Fibroblast of lung (primary cell): Measurements from ENCODE around the gene SNAI3. TPM values are rescaled to one million over a fixed set of nuclear protein-coding genes. Genes with fewer than 3 reads are reported as not detected.

Experiments used
- DNase-seq, 2 donors: peaks; one replicate each; pipeline versions ENCODE4 v3.0.0 to v3.0.0-alpha.2; 2010; ENCODE audit warnings: low read depth in 2 of 2
- H2AFZ ChIP-seq: 2 replicates; pipeline ENCODE4 v1.5.1; 2012; ENCODE audit warnings: low read length, control low read depth, inconsistent platforms
- H3K27ac ChIP-seq: 2 replicates; pipeline ENCODE4 v1.5.1; 2011; ENCODE audit warnings: low read length, control low read depth; ENCODE audit not compliant: insufficient read depth
- H3K27me3 ChIP-seq: 2 replicates; pipeline ENCODE4 v1.5.1; 2011; ENCODE audit warnings: mild to moderate bottlenecking, low read length; ENCODE audit not compliant: control insufficient read depth, insufficient read depth
- H3K36me3 ChIP-seq: 2 replicates; pipeline ENCODE4 v1.5.1; 2011; ENCODE audit warnings: low read length; ENCODE audit not compliant: control insufficient read depth, insufficient read depth
- H3K4me1 ChIP-seq: 2 replicates; pipeline ENCODE4 v1.5.1; 2011; ENCODE audit warnings: low read length; ENCODE audit not compliant: control insufficient read depth, insufficient read depth; ENCODE audit errors: extremely low read depth
- H3K4me2 ChIP-seq: 2 replicates; pipeline ENCODE4 v1.5.1; 2011; ENCODE audit warnings: low read length, control low read depth; ENCODE audit not compliant: insufficient read depth; ENCODE audit errors: extremely low read depth
- H3K4me3 ChIP-seq, 4 experiments: fragments of 200-600 bp in 1 of 4; sonication (generic) in 1 of 4; replicated peaks in 1 of 4; 2 replicates each; pipeline ENCODE4 v1.5.1; 2011 to 2016; ENCODE audit warnings: low read length in 4 of 4, low read depth in 3 of 4, mild to moderate bottlenecking in 3 of 4, control low read depth in 2 of 4, inconsistent platforms in 1 of 4, mixed read lengths in 1 of 4; ENCODE audit not compliant: insufficient read depth in 1 of 4; ENCODE audit errors: control extremely low read depth in 1 of 4
- H3K79me2 ChIP-seq: 2 replicates; pipeline ENCODE4 v1.5.1; 2012; ENCODE audit warnings: mild to moderate bottlenecking, low read length, inconsistent platforms; ENCODE audit not compliant: control insufficient read depth, insufficient read depth
- H3K9ac ChIP-seq: 2 replicates; pipeline ENCODE4 v1.5.1; 2011; ENCODE audit warnings: mild to moderate bottlenecking, low read length, control low read depth; ENCODE audit not compliant: insufficient read depth
- H3K9me3 ChIP-seq: 2 replicates; pipeline ENCODE4 v1.5.1; 2012; ENCODE audit warnings: low read depth, low read length; ENCODE audit not compliant: control insufficient read depth, insufficient read depth
- H4K20me1 ChIP-seq: 2 replicates; pipeline ENCODE4 v1.5.1; 2011; ENCODE audit warnings: low read length; ENCODE audit not compliant: control insufficient read depth, insufficient read depth; ENCODE audit errors: extremely low read depth
- CTCF ChIP-seq, 2 donors: IDR thresholded peaks in 1 of 2; conservative IDR thresholded peaks in 1 of 2; 1 replicate in 1 of 2; 2 replicates in 1 of 2; pipeline ENCODE4 v1.5.1; 2011 to 2012; ENCODE audit warnings: low read length in 2 of 2, control low read depth in 1 of 2, inconsistent platforms in 1 of 2, low read depth in 1 of 2, mild to moderate bottlenecking in 1 of 2
- EZH2 ChIP-seq: IDR thresholded peaks from 2 replicates; pipeline ENCODE4 v1.5.1; 2012; ENCODE audit warnings: low read length, control low read depth, mild to moderate bottlenecking; ENCODE audit errors: missing control alignments
- polyA plus RNA-seq, 2 donors: library from polyadenylated mRNA; depleted of rRNA in 1 of 2; stranded (reverse) in 1 of 2; unstranded in 1 of 2; fragments of >200 nt; gene quantifications; 2 replicates each; pipeline ENCODE4 v1.2.1, GENCODE V29; 2011 to 2012; ENCODE audit warnings: missing spikeins in 1 of 2
- total RNA-seq: library from RNA; depleted of rRNA; stranded (reverse); fragments of >200 nt; gene quantifications from 2 replicates; pipeline ENCODE4 v1.2.1, GENCODE V29; 2014

Gene SNAI3
- total and polyA plus RNA-seq, 2 donors (not counting 1 experiment from before 2014, with no cell fraction given) = 0.17 TPM; not detected in 1

GRCh38 chr16:88677721-88678120, 8.6 kb downstream of the SNAI3 start:
- no peak for DNase-seq
- H3K4me1 ChIP-seq = no peaks in the 10 kb centered on the region
- no peak overlapping the region for H3K4me2 ChIP-seq
- no peaks in the 10 kb centered on the region for H3K79me2 ChIP-seq
- TF ChIP-seq EZH2 (no peak), CTCF (conservative IDR thresholded peaks at IDR 0.05 in 1 of 2, IDR thresholded peaks at IDR 0.05 in 1 of 2; ENCODE audit: low read depth in 1 of 2, low read length in 2 of 2) (no peak)
- no peaks in the 10 kb centered on the region for H4K20me1 ChIP-seq
- peaks cover 4% of the 10 kb centered on the region for H3K27me3 ChIP-seq
- no peaks in the 10 kb centered on the region for H3K36me3 ChIP-seq
- no peak overlapping the region for H3K9ac ChIP-seq
- no peak overlapping the region for H3K4me3 ChIP-seq
- no peak overlapping the region for H3K27ac ChIP-seq
- no peaks in the 10 kb centered on the region for H3K9me3 ChIP-seq
- no peak overlapping the region for H2AFZ ChIP-seq

- peaks cover 2% of the 10 kb centered on the region for H3K36me3 ChIP-seq
- H3K9me3 ChIP-seq = no peaks in the 10 kb centered on the region
- no peaks in the 10 kb centered on the region for H3K79me2 ChIP-seq
- no peak overlapping the region for H3K9ac ChIP-seq
- H3K27me3 ChIP-seq = peaks cover 4% of the 10 kb centered on the region
- DNase-seq = no peak
- H3K4me1 ChIP-seq = no peaks in the 10 kb centered on the region
- no peak overlapping the region for H3K27ac ChIP-seq
- H3K4me2 ChIP-seq = no peak overlapping the region
- H4K20me1 ChIP-seq = no peaks in the 10 kb centered on the region
- no peak overlapping the region for H3K4me3 ChIP-seq
- H2AFZ ChIP-seq = no peak overlapping the region
- TF ChIP-seq CTCF (conservative IDR thresholded peaks at IDR 0.05 in 1 of 2, IDR thresholded peaks at IDR 0.05 in 1 of 2; ENCODE audit: low read depth in 1 of 2, low read length in 2 of 2) (no peak), EZH2 (no peak)
Observed at GRCh38 chr16:88676502-88677242, 9.6 kb downstream of the SNAI3 start.

GRCh38 chr16:88673716-88674379, 12.5 kb downstream of the SNAI3 start:
- H3K9me3 ChIP-seq = no peaks in the 10 kb centered on the region
- H3K27me3 ChIP-seq = peaks cover 4% of the 10 kb centered on the region
- H3K9ac ChIP-seq = no peak overlapping the region
- no peak overlapping the region for H3K27ac ChIP-seq
- no peak overlapping the region for H3K4me2 ChIP-seq
- no peak for DNase-seq
- no peaks in the 10 kb centered on the region for H3K4me1 ChIP-seq
- peaks cover 2% of the 10 kb centered on the region for H3K36me3 ChIP-seq
- no peaks in the 10 kb centered on the region for H3K79me2 ChIP-seq
- no peaks in the 10 kb centered on the region for H4K20me1 ChIP-seq
- H3K4me3 ChIP-seq = no peak overlapping the region
- TF ChIP-seq CTCF (conservative IDR thresholded peaks at IDR 0.05 in 1 of 2, IDR thresholded peaks at IDR 0.05 in 1 of 2; ENCODE audit: low read depth in 1 of 2, low read length in 2 of 2) = no peak
- TF ChIP-seq EZH2 = no peak
- H2AFZ ChIP-seq = no peak overlapping the region
